Tibial nerve (tissue), 4 donors: Measurements from ENCODE around the gene PDZD2.
"Not testable (repeated sequence)": the region's sequence is repeated elsewhere in the genome, so short reads cannot be mapped to it uniquely, and the experiment has no call there.

Experiments
- EP300 ChIP-seq, 2 donors: sonication (generic); formaldehyde crosslinking; IDR thresholded peaks; one replicate each; pipeline ENCODE4 v1.6.1; 2017; ENCODE audit warnings: antibody characterized with exemption in 2 of 2, mild to moderate bottlenecking in 1 of 2
- POLR2A ChIP-seq, 2 donors: fragments of 450-650 bp; IDR thresholded peaks; one replicate each; pipeline ENCODE4 v1.6.1; 2017; ENCODE audit warnings: antibody characterized with exemption in 2 of 2, mild to moderate bottlenecking in 2 of 2, moderate library complexity in 2 of 2
- TF ChIP-seq, protein P1 (sequence below), 5 experiments: fragments of 200-600 bp in 3 of 5; fragments of 450-650 bp in 2 of 5; sonication (generic) in 3 of 5; IDR thresholded peaks; one replicate each; pipeline ENCODE4 v1.5.1; 2016 to 2019; ENCODE audit warnings: antibody characterized with exemption in 5 of 5, mild to moderate bottlenecking in 3 of 5, moderate library complexity in 2 of 5

GRCh38 chr5:32118922-32119321 is 480.0 kb downstream of the PDZD2 start:
- TF ChIP-seq, protein P1, sequence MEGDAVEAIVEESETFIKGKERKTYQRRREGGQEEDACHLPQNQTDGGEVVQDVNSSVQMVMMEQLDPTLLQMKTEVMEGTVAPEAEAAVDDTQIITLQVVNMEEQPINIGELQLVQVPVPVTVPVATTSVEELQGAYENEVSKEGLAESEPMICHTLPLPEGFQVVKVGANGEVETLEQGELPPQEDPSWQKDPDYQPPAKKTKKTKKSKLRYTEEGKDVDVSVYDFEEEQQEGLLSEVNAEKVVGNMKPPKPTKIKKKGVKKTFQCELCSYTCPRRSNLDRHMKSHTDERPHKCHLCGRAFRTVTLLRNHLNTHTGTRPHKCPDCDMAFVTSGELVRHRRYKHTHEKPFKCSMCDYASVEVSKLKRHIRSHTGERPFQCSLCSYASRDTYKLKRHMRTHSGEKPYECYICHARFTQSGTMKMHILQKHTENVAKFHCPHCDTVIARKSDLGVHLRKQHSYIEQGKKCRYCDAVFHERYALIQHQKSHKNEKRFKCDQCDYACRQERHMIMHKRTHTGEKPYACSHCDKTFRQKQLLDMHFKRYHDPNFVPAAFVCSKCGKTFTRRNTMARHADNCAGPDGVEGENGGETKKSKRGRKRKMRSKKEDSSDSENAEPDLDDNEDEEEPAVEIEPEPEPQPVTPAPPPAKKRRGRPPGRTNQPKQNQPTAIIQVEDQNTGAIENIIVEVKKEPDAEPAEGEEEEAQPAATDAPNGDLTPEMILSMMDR (IDR thresholded peaks at IDR 0.05), result not testable (repeated sequence)
- not testable (repeated sequence) for TF ChIP-seq POLR2A, EP300 (IDR thresholded peaks at IDR 0.05)
